Heart left ventricle (tissue), 13 donors: Measurements from ENCODE around the gene MAML2.

Experiments used
- CTCF ChIP-seq, 12 donors: fragments of 200-600 bp; sonication (generic) in 4 of 12; IDR thresholded peaks; one replicate each; pipeline versions ENCODE4 v1.5.0 to v1.8.0; 2018 to 2022; ENCODE audit warnings: antibody characterized with exemption in 12 of 12, mild to moderate bottlenecking in 5 of 12
- POLR2A ChIP-seq, 2 donors: fragments of 450-650 bp; IDR thresholded peaks; one replicate each; pipeline ENCODE4 v1.6.1; 2017; ENCODE audit warnings: antibody characterized with exemption in 2 of 2, mild to moderate bottlenecking in 2 of 2, moderate library complexity in 2 of 2
- donor health status: ischemic (EF 13 %, LVEDD 7.1; RV severe dilation, severe dysfunction).
- donor health status: DM: no; HTN: yes; CAD: no.
- donor health status: DM: no; HTN: no; CAD: no.
- donor health status: ischemic (EF 25% LVEDD 6.9; RV normal size, moderate dysfunction).
- donor health status: ischemic (EF 25% LVEDD 5.7; RV mildly dilated, moderate dysfunction).
- donor health status: ischemic (EF 35%, LVEDD 5.7; RV mildly dilated, moderate dysfunction).
- donor health status: nonischemic (EF 11% LVEDD 7.7; RV severe dilation, severe dysfunction).
- donor health status: DM: yes; HTN: yes; CAD: no.
- donor health status: PGD.
- donor health status: ischemic (EF 29% LVEDD 5.4; RV normal size, mild dysfunction).
- donor health status: nonischemic (EF 23%, LVEDD 6.1; RV moderate dilation, normal function).

- TF ChIP-seq CTCF (IDR thresholded peaks at IDR 0.05): no peak
- no peak for TF ChIP-seq POLR2A (IDR thresholded peaks at IDR 0.05)
Observed at GRCh38 chr11:96356848-96357247, 13.9 kb upstream of the MAML2 start.
